HEK293T (cell line): Measurements from ENCODE around the gene FAM131C.

Source experiments
- ARNT ChIP-seq: fragments of 450-650 bp; IDR thresholded peaks from 2 replicates; pipeline ENCODE4 v1.6.1; 2017; ENCODE audit warnings: mild to moderate bottlenecking
- BHLHE40 ChIP-seq: fragments of 450-650 bp; IDR thresholded peaks from 2 replicates; pipeline ENCODE4 v1.6.1; 2016; ENCODE audit warnings: mild to moderate bottlenecking, moderate library complexity, borderline replicate concordance
- CTBP1 ChIP-seq: fragments of 450-650 bp; IDR thresholded peaks from 2 replicates; pipeline ENCODE4 v1.6.1; 2016; ENCODE audit warnings: borderline replicate concordance
- ELF4 ChIP-seq: fragments of 450-650 bp; IDR thresholded peaks from 2 replicates; pipeline ENCODE4 v1.6.1; 2017; ENCODE audit warnings: antibody characterized with exemption
- FOXA1 ChIP-seq: fragments of 450-650 bp; IDR thresholded peaks from 2 replicates; pipeline ENCODE4 v1.6.1; 2016; ENCODE audit warnings: mild to moderate bottlenecking
- FOXK2 ChIP-seq: fragments of 450-650 bp; IDR thresholded peaks from 2 replicates; pipeline ENCODE4 v1.6.1; 2016; ENCODE audit warnings: mild to moderate bottlenecking
- FOXM1 ChIP-seq: fragments of 450-650 bp; IDR thresholded peaks from 2 replicates; pipeline ENCODE4 v1.6.1; 2017; ENCODE audit warnings: mild to moderate bottlenecking, borderline replicate concordance
- L3MBTL2 ChIP-seq: fragments of 450-650 bp; conservative IDR thresholded peaks from 2 replicates; pipeline ENCODE4 v1.6.1; 2016; ENCODE audit warnings: mild to moderate bottlenecking
- SP1 ChIP-seq: fragments of 450-650 bp; IDR thresholded peaks from 2 replicates; pipeline ENCODE4 v1.6.1; 2017
- SUZ12 ChIP-seq: fragments of 450-650 bp; IDR thresholded peaks from 2 replicates; pipeline ENCODE4 v1.6.1; 2016; ENCODE audit warnings: mild to moderate bottlenecking
- TARDBP ChIP-seq: fragments of 450-650 bp; IDR thresholded peaks from 2 replicates; pipeline ENCODE4 v1.6.1; 2016
- ZNF384 ChIP-seq: fragments of 450-650 bp; IDR thresholded peaks from 2 replicates; pipeline ENCODE4 v1.6.1; 2016

DNA sequence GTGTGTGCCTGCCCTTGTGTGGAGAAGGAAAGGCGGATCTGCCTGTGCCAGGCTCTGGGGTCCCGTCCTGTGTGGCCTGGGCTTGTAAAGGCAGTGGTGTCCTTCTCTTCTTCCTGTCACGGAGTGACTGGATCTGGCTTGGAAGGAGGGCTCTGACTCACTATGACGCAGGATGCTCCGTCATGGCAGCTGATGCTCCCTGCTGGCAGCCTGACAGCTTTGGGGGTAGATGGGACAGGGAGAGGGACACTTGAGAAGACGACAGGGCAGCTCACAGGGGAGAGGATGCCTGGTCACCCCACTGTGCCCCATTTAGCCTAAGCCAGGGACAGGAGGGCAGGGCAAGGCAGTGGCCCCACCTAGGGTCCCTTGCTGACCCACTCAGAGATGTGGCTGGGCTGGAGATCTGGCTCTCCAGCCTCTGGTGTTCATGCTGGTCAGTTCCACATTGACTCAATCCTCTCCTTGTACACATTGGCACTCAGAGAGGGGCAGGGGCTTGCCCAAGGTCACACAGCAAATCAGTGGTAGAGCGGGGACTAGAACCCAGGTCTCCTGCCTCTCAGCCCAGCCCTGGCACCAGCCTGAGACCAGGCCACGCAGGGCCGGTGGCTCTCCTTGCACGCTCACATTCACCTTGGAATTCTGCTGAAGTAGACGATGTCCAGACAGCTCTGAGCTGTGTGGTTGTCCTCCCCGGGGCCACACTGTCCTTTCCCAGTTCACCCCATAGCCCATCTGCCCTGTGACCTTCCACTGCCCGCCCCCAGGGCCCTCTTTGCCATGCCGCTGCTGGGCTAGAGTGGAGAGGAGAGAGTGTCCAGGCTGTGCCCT is 2.8 kb upstream of the FAM131C start:
- TF ChIP-seq BHLHE40: no peak
- no peak for TF ChIP-seq FOXM1
- TF ChIP-seq CTBP1: no peak
- no peak for TF ChIP-seq SP1
- TF ChIP-seq FOXA1: no peak
- no peak for TF ChIP-seq FOXK2
- no peak for TF ChIP-seq ELF4
- TF ChIP-seq ZNF384: no peak
- no peak for TF ChIP-seq ARNT
- TF ChIP-seq L3MBTL2: no peak
- no peak for TF ChIP-seq SUZ12
- no peak for TF ChIP-seq TARDBP
